RWPE2 (cell line): ENCODE measurements around the gene CNGA3.

ENCODE experiments used
- ATAC-seq: fragments of 200-7000 bp; cut with Tn5 transposase; 3 replicates; pipeline ENCODE4 v1.9.1; 2021; ENCODE audit warnings: low read depth
- DNase-seq: peaks from one replicate; pipeline ENCODE4 v3.0.0-alpha.2; 2020; ENCODE audit warnings: low spot score
- H3K27ac ChIP-seq: fragments of 450-650 bp; 2 replicates; pipeline ENCODE4 v1.5.1; 2017; ENCODE audit warnings: mild to moderate bottlenecking; ENCODE audit not compliant: poor library complexity, severe bottlenecking
- H3K27me3 ChIP-seq: fragments of 250-450 bp; sonication (Bioruptor Pico); 2 replicates; pipeline ENCODE4 v1.5.1; 2021; ENCODE audit warnings: mild to moderate bottlenecking, moderate library complexity; ENCODE audit not compliant: insufficient read depth, poor library complexity, severe bottlenecking
- H3K36me3 ChIP-seq: fragments of 250-450 bp; sonication (Bioruptor Pico); 2 replicates; pipeline ENCODE4 v1.5.1; 2020; ENCODE audit warnings: low read depth, mild to moderate bottlenecking, moderate library complexity
- H3K4me1 ChIP-seq: fragments of 250-450 bp; sonication (Bioruptor Pico); 2 replicates; pipeline ENCODE4 v1.5.1; 2021; ENCODE audit warnings: mild to moderate bottlenecking, moderate library complexity; ENCODE audit not compliant: insufficient read depth, poor library complexity, severe bottlenecking
- H3K4me3 ChIP-seq: fragments of 250-450 bp; sonication (Bioruptor Pico); 2 replicates; pipeline ENCODE4 v1.5.1; 2021; ENCODE audit warnings: mild to moderate bottlenecking, moderate library complexity; ENCODE audit not compliant: severe bottlenecking
- H3K9me3 ChIP-seq: fragments of 250-450 bp; sonication (Bioruptor Pico); 2 replicates; pipeline ENCODE4 v1.5.1; 2021; ENCODE audit warnings: mild to moderate bottlenecking, moderate library complexity; ENCODE audit not compliant: severe bottlenecking
- CTCF ChIP-seq: fragments of 450-650 bp; IDR thresholded peaks from one replicate; pipeline ENCODE4 v1.5.1; 2017; ENCODE audit warnings: mild to moderate bottlenecking, moderate library complexity; ENCODE audit not compliant: poor library complexity, severe bottlenecking

The CNGA3 gene

GRCh38 chr2:98346311-98347236 lies at the start of gene CNGA3:
Gene CNGA3, plus strand, starts transcription at chr2:98346456. Its CDS starts 23,520 bp downstream, at chr2:98369976.
- Histone ChIP-seq H3K27me3 (peaks cover 77% of the 10 kb centered on the region), H3K4me3 (no peak within 1 kb of the TSS), H3K4me1 (no peaks in the 10 kb centered on the region), H3K36me3 (no peaks in the 10 kb centered on the region), H3K9me3 (no peaks in the 10 kb centered on the region), H3K27ac (no peak within 1 kb of the TSS)
- DNase-seq (no peak), ATAC-seq (no peak; the same call in 2 of the 3 replicates)
- no peak for TF ChIP-seq CTCF

- Histone ChIP-seq H3K27me3 (peaks cover 10% of the 10 kb centered on the region), H3K9me3 (no peaks in the 10 kb centered on the region), H3K4me3 (no peak overlapping the region), H3K36me3 (no peaks in the 10 kb centered on the region), H3K4me1 (no peaks in the 10 kb centered on the region), H3K27ac (no peak overlapping the region)
- ATAC-seq (no peak), DNase-seq (no peak)
- no peak for TF ChIP-seq CTCF
These were observed 48.2 kb upstream of the CNGA3 start for GRCh38 chr2:98297817-98298682.

GRCh38 chr2:98298683-98299164 lies 47.5 kb upstream of the CNGA3 start:
- Histone ChIP-seq H3K27me3 (peaks cover 10% of the 10 kb centered on the region), H3K27ac (no peak overlapping the region), H3K4me3 (no peak overlapping the region), H3K9me3 (no peaks in the 10 kb centered on the region), H3K36me3 (no peaks in the 10 kb centered on the region), H3K4me1 (no peaks in the 10 kb centered on the region)
- no peak for TF ChIP-seq CTCF
- ATAC-seq (no peak), DNase-seq (no peak)

- DNase-seq = no peak
- H3K4me1 ChIP-seq = no peaks in the 10 kb centered on the region
- no peak for TF ChIP-seq CTCF
- no peaks in the 10 kb centered on the region for H3K36me3 ChIP-seq
- no peak overlapping the region for H3K27ac ChIP-seq
- H3K9me3 ChIP-seq = no peaks in the 10 kb centered on the region
- ATAC-seq = no peak
- H3K27me3 ChIP-seq = peaks cover 10% of the 10 kb centered on the region
- no peak overlapping the region for H3K4me3 ChIP-seq
These were observed 46.9 kb upstream of the CNGA3 start for GRCh38 chr2:98299211-98299905.
